NCI-H2227 (cell line): ENCODE results near the gene IRF2BPL.
"Not testable (repeated sequence)": the region's sequence is repeated elsewhere in the genome, so short reads cannot be mapped to it uniquely, and the experiment has no call there.

Experiments used
- DNase-seq: peaks from one replicate; lab custom pipeline; 2025; ENCODE audit not compliant: unreplicated experiment; lab: John Stamatoyannopoulos, UW

The IRF2BPL gene

DNA sequence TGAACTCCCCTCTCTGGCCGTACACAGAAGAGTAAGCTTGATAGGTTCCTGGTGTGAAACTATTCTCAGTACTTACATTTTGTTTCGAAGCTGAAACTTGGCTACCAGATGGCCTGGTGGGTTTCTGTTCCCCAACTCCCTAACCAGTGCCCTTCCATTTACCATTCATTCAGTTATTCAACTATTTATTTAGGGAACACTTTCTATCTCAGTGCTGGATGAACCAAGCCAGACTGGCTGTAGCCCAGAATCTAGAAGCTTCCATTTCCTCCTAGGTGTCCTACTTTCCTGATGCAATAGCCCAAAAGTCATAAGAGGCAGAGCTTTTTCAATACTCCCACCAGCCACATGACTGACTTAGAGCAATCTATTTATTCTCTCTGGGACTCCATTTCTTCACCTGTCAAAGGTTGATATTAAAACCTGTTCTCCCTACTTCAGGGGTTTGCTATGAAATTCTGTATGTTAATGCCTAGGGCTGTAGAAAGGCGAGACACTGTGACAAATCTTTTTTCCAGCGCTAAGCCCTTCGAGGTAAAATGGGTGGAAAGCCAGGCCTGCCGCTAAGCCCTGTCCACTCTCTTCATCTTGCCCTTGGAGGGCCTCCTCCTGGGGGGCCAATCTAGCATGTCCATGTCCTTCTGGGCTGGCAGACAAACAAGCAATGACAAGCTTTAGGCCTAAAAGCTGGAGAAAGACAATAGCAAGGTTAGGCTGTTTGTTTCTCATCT lies 8.1 kb upstream of the IRF2BPL start:
- no peak for DNase-seq

DNA sequence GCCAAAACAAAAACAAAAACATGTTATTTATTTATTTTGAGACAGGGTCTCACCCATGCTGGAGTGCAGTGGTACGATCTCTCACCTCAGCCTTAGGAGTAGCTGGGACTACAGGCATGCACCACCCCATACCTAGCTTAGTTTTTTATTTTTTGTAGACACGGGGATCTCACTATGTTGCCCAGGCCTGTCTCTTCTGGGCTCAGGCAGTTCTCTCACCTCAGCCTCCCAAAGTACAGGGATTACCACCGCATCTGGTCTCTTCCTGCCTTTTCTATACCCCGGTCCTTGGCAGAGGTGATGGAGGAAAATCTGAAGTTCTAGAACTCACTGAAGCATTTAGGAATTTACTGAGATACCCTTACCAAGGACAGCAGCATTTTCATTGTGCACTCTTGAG lies 6.8 kb upstream of the IRF2BPL start:
- DNase-seq: no peak

DNA sequence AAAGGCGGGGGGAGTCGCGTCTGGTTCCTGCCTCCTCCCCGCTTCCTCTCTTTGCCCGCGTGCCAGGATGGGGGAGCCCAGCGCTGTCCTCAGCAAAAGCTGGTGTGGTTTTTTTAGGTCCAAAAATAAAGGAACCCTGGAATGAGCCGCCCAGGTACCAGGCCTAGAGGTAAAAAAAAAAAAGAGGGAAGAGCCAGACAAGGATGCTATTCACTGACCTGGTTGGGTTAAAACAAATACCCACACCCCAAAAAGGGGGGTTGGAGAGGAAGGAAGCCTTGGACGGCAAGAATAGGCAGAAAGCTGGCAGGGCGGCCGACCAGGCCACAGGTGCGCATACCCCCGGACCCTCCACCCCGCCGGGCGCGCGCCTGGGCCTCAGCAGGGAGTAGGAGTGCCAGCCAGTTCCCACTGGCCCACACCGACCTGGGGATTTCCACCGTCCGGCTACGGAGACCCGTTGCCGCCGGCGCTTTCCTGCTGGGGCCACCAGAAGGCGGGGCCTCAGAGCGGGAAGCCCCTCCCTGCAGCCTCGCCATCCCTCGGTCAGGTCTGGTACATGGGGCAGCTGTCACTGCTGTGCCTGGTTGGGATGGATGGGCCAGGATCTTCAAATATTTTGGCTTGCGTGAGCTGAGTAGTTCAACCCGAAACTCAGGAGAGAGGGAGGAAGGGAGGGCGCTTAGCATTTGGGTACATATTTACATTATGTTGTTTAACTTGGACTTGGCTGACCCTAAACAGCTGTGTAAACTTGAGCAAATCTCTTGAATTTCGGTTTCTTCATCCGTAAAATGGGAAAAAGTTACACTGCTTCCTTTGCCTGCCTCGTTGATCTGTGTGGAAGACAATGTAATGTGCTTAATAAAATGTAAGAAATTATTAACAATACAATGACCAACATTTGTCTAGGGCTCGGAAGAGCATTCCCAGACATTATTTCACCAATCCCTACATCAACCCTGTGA lies 5.4 kb upstream of the IRF2BPL start:
- peak; percentile 83 for DNase-seq

DNA sequence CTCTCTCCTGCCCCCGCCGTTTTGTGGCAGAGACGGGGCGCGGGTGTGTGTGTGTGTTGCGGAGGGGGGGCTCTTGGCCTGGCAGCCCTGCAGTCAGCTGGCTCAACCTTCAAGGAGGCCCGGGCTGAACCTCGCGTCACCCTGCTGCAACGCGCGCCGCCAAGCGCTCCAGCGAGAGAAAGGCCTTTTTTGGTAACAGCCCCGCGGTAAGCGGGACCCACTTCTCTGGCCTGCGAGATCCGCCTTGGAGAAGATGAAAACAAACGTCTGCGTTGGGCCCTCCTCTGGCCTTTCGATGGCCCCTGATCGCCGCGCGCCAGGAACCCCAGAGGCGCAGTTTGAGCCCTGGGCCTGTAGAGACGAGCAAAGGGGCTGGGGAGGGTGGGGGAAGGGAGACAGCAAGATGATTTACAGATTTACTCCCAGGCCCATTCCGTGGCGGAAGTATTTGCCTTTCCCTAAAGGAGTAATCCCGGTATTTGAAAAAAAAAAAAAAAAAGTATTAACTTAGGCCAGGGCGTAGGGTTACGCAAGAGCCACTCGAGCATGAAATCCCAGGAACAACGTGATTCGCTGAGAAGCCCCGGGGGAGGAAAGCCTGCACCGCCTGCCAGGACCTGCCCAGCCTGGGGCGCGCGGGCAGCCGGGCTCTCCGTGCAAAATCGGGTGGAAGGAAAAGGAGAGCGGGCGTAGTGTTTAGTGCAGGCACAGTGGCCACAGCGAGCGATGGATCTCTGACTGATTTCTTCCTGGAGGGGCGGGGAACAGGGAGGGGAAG lies 4.5 kb upstream of the IRF2BPL start:
- peak; percentile 87 for DNase-seq

DNA sequence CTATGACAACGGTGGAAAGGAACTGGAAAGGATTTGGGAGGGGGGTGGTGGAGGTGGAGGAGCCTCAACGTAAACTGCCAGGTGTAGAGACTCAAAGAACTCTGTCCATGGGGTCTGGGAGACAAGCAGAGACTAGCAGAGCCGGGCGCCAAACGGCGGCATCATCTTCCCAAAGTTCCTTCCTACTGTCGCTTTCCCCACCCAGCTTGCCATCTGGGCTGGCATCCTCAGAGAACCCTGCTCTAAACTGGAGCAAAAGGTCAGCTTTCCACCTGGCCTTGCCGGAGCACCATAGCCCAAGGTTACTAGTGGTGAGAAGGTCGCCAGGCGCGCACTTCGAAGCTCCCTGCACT lies 4.0 kb upstream of the IRF2BPL start:
- no peak for DNase-seq

DNA sequence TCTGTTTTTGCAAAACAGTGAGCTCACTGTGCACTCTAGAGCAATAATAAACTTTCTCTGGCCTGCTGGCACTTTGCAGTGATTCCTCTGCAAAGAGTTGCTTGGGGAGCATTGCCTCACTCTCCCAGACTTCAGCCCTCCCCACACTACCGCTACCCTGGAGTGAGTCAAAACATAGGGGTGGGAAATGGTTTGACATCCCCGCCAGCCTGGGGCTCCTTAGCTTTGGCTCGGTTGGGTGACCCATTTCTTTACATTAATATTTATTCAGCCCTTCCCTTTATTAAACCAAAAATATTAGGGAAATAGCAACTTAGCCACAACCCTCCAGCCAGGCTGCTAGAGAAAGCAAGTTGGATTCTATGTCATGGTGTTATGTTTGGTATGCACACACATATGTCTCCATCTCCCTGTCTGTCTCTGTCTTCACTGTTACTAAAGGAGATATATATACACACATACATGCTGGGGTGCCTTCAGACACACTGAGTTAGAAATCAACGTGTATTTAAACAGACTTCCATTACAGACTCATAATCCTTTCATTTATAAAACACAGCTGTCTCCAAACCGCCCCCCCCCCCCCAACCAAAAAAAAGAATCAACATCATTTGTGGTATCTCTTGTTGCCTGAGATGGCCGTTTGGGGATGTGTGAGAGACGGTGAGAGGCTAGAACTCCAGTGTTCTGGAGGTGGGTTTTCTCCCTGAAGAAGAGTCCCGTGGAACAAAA lies 3.4 kb upstream of the IRF2BPL start:
- no peak for DNase-seq

DNA sequence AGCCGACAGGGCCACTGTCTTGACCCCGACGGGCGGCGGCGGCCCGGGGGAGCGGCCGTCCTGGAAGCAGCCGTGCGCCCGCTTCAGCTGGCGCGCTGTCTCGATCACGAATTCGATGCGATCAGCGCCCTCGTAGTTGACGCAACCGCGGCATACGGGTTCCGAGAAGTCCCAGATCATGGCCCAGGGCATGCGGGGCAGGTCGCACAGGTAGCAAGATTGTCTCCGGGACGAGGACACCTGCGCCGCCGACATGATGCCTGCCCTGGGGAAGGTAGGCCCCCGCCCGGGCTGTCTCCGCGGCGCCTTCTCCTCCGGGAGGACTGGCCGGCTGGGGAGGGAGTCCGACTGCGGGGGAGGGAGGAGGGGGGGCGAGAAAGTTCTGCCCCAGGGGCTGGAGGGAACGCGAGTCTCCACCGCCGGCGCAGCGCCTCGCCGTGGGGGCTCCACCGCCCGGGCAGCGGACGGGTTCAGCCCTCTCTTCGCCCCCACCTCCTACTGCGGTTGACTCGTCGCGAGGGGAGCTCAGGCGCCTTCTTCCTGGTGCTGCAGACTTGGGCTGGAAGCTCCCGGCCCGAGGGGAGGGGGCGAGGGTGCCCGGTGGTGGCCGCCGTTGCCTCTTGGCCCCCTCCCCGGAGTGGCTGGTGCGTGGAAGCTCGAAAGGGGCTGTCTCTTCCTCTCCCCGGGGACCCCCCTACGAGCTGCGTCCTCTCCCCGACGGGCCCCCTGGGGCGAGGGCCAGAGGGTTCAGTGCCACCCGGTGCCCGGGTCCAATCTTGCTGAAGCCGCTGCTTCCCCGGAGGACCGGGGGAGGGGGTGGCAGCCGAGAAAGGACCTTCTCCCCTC lies 747 bp downstream of the IRF2BPL start:
- peak; percentile 68 for DNase-seq

DNA sequence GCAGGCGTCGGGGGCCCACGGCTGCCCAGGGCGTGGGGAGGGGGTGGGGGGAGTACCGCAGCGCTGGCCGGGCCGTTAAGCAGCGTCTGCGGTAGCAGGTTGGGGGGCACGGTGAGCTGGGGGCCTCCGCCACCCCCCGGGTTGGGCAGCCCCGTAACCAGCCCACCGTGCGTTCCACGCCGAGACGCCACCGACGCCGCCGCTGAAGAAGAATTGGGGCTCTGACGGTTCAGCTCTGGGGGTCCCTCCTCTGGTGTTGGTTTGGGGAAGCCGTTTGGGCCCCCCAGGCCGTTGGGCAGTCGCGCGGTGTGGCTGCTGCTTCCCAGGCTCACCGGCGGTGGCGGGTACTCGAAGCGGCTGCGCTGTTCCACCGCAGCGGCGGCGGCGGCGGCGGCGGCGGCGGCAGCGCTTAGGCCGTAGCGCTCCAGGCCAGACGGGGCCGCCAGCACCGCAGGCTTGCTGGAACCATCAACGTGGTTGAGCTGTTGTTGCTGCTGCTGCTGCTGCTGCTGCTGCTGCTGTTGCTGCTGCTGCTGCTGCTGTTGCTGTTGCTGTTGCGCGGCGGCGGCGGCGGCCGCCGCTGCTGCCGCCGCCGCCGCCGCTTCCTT lies 1.5 kb downstream of the IRF2BPL start:
- peak; percentile 68 for DNase-seq

DNA sequence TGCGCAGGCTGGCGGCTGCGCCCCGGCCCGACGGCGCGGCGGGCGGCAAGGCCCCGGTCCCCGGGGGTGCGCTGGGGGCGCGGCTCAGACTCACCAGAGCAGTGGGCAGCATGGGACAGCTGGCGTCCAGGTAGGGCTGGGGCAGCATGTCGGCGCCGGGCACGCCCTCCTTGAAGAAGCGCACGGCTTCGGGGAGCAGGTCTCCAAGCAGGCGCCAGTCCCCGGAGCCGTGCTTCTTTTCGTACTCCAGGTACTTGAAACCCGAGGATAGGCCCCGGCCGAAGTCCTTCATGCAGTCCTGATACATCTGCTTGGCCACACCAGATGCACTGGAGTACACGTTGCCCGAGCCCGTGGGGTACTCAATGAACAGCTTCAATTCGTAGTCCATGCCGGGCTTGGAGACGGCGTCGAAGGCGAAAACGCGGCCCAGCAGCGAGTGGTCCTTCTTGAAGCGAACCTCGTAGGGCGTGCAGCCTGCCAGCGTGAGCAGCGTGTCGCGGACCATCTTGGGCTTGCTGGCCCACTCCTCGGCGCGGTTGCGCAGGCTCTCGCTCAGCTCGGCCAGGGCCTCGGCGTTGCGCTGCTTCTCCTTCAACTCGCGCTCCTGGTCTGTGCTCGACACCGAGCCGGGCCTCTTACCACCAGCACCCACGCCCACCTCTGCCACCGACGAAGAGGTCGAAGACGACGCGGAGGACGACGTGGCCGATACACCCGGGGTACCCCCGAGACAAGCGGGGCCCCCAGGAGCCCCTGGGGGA lies 2.2 kb downstream of the IRF2BPL start:
- peak; percentile 67 for DNase-seq

DNA sequence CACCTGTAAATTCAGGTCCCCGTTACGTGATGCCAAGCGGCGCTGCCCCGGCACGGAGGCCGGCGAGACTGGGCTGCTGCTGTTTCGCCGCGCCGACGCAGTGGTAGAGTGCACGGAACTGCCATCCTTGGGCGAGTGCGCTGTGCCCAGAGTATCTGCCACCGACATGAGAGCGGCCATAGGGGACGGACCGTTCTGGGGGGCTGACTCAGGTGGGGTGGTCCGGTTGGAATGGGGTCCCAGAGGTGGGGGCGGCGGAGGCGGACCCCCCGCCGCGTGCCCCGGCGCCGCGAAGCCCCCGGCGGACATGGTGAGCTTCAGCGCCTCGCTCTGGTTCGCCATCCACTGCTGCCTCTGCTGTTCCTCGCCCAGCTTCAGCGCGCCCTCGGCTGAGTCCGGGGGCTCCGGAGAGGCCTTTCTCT lies 2.8 kb downstream of the IRF2BPL start:
- DNase-seq: peak; percentile 46

DNA sequence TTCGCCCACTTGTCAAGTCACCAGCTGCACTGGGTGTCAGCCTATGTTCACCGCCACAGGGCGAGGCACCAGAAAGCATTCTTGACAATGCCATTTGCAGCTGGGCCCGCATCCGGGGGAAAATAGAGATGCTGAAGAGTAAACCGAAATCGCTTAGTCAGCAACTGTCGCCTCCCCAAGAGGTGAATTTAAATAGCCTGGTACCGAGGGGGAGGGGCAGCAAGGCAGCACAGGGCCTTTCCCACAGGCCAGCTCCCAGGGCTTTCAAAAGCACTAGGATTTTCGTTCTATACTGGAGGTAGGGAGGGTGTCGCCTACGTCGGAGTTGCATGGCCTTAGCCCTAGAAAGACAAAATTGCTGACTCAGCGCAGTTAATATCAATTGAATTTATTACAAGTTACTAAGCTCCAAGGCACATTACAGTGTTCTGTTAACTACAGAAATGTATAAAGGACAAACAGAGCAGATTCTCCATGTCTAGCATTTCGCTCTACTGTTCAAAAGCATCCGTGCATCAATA lies 4.3 kb downstream of the IRF2BPL start:
- DNase-seq: peak; percentile 83

DNA sequence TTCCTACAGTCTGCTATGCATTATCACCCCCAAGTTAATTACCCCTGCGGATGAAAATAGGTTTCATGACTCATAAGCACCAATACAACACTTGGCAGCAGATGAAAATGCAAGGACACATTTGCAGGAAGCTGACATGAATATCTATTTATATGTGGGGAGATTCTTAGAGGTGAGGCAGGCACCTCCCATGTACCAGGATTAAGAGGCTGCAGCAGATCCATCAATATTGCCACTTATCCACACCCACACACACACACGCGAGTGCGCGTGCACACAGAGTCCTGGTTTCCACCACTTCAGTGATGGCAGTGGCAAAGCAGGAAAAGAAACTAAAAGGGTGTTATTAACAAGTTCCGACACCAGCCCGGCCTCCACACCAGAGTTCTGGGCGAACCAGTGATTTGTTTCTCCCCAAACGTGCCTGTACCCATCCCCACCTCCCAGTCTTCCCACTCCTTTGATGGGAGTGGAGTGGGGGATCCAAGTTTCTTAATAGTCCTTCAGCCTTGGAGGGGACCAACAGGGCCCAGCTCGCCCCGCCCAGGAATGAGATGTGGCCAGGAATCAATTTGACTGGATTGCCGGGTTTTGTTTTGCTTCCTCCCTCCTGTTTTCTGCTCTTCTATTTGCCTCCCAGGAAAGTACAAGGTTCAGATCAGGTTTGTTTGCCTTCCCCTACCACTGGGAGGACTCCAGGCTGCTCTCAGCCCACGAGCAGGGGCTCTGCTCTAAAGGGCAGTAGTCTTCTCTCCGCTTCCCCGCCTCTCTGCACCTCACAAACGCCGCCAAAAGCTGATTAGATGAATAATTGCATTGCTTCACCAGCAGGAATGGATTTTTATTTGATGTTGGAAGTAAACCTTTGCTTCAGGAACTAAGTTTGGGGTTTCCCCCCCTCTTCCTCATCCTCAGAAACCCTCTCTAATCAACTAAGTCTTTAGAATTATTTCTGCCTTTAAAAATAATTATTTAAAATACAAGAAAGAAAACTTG lies 5.2 kb downstream of the IRF2BPL start:
- DNase-seq: peak; percentile 71

DNA sequence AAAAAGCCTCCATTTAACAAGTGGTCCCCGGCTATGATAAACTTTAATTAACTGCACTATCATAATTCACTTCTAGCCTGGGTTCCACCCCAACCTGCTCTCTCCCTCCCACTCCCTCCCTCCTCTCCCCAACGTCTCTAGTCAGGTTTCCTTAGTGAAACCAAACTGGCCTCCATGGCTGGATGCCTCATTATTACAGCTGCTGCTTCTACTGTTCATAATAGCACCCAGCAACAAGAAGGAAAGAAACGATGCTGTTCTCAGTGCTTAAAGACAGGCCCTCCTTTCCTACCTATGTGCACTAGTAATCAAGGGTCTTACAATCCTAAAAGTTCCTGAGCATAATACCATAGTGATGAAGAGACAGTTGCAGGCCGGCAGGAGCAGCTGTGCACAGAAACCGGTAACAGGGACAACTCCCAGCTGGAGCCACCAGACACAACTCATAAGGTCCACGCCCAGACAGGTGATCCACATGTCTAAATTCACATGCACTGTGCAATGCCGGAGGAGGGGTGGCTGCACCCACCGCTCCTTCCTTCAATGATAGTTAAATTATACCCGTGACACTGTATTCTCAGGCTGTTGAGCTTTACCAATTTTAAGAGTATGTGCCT lies 6.2 kb downstream of the IRF2BPL start:
- DNase-seq: peak; percentile 48

DNA sequence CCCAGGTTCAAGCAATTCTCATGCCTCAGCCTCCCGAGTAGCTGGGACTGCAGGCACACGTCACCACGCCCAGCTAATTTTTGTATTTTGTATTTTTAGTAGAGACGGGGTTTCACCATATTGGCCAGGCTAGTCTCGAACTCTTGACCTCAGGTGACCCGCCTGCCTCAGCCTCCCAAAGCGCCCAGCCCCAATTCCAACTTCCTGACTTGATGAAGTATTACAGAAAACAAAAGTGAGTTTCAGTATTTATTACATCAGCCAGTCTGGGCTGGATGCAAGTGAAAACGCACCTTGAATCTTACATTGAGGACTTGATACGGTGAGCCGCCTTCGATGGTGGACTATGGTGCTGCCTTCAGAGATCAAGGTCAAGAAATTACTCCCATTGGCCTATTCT lies 7.1 kb downstream of the IRF2BPL start:
- not testable (repeated sequence) for DNase-seq

DNA sequence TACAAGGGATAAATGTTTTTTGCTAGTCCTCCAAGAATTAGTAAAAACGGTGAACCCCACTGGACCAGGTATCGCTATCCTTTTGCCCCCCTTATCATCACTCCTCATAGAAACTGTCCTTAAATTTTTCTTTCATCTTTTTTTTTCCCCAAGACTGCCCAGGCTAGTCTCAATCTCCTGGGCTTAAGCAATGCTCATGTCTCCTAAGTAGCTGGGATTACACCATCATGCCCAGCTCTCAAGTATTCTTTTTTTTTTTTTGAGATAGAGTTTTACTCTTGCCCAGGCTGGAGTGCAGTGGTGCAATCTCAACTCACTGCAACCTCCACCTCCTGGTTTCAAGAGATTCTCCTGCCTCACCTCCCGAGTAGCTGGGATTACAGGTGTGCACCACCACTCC lies 9.7 kb downstream of the IRF2BPL start:
- DNase-seq: no peak

DNA sequence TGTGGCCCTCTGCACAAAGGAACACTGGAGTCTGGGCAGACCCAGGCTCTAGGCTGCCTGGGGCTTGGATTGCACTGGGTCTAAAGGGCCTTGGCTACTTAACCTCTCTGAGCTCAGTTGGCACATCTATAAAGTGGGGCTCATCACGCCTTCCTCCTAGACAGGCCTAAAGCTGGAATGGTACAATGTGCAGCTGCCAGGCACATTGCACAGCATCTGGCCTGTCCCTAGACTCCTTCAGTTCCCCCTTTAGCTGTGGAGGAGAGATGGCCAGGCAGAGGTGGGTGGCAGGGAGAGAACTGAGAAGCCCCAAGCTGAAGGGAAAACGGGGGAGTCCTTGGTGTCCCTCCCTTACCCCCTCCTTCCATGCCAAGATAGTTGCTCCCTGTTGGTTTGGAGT lies 10.8 kb downstream of the IRF2BPL start:
- no peak for DNase-seq

DNA sequence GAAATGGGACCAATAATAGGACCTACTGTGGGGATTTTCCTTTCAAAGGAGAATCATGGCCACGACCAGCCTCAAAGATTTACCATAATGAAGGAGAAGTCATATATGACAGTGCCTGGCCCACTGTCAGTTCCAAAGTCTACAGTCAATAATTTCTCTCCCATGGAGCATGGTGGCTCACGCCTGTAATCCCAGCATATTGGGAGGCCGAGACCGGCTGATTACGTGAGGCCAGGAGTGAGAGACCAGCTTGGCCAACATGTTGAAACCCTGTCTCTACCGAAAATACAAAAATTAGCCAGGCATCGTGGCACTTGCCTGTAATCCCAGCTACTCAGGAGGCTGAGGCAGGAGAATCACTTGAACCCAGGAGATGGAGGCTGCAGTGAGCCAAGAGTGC lies 13.8 kb downstream of the IRF2BPL start:
- no peak for DNase-seq
